H9 (cell line): ENCODE measurements around the gene NYAP2. TPM values are rescaled to one million over a fixed set of nuclear protein-coding genes. Genes with fewer than 3 reads are reported as not detected.
A peak's percentile ranks its signal among the peaks of the same experiment; 100 is the strongest.

Experiments
- DNase-seq: peaks from one replicate; pipeline ENCODE4 v3.0.0-alpha.2; 2017
- H2AFZ ChIP-seq: one replicate; pipeline ENCODE4 v1.6.1; 2013; ENCODE audit warnings: mild to moderate bottlenecking, low read length, control low read depth, moderate library complexity
- H2AK5ac ChIP-seq: 2 replicates; pipeline ENCODE4 v1.6.1; 2013; ENCODE audit warnings: low read length, control low read depth, mixed read lengths; ENCODE audit not compliant: insufficient read length
- H2BK120ac ChIP-seq: one replicate; pipeline ENCODE4 v1.6.1; 2013; ENCODE audit warnings: low read depth, mild to moderate bottlenecking, low read length, control low read depth, inconsistent platforms; ENCODE audit not compliant: poor library complexity, severe bottlenecking
- H2BK12ac ChIP-seq: 2 replicates; pipeline ENCODE4 v1.6.1; 2013; ENCODE audit warnings: low read length, control low read depth, mixed read lengths, low read depth; ENCODE audit not compliant: insufficient read length
- H2BK15ac ChIP-seq: 2 replicates; pipeline ENCODE4 v1.6.1; 2013; ENCODE audit warnings: low read depth, low read length, control low read depth
- H2BK20ac ChIP-seq: one replicate; pipeline ENCODE4 v1.6.1; 2013; ENCODE audit warnings: low read depth, mild to moderate bottlenecking, low read length, control low read depth, inconsistent platforms; ENCODE audit not compliant: poor library complexity, severe bottlenecking
- H2BK5ac ChIP-seq: 2 replicates; pipeline ENCODE4 v1.6.1; 2013; ENCODE audit warnings: low read length, control low read depth, mixed read lengths; ENCODE audit not compliant: insufficient read length
- H3K14ac ChIP-seq: 2 replicates; pipeline ENCODE4 v1.6.1; 2013; ENCODE audit warnings: low read length, control low read depth; ENCODE audit not compliant: insufficient read depth
- H3K18ac ChIP-seq: 2 replicates; pipeline ENCODE4 v1.6.1; 2013; ENCODE audit warnings: low read depth, mild to moderate bottlenecking, mixed read lengths, low read length, control low read depth; ENCODE audit not compliant: insufficient read length
- H3K23ac ChIP-seq: 2 replicates; pipeline ENCODE4 v1.6.1; 2013; ENCODE audit warnings: low read length, control low read depth, mixed read lengths, low read depth; ENCODE audit not compliant: insufficient read length
- H3K23me2 ChIP-seq: 2 replicates; pipeline ENCODE4 v1.6.1; 2013; ENCODE audit warnings: low read depth, mild to moderate bottlenecking, mixed read lengths, low read length, control low read depth; ENCODE audit not compliant: insufficient read length, poor library complexity, severe bottlenecking
- H3K27ac ChIP-seq: 2 replicates; pipeline ENCODE4 v1.5.1; 2013; ENCODE audit warnings: low read length, control low read depth, mixed read lengths, low read depth; ENCODE audit not compliant: insufficient read length
- H3K27me3 ChIP-seq: 2 replicates; pipeline ENCODE4 v1.6.1; 2013; ENCODE audit warnings: low read length, control low read depth, inconsistent platforms; ENCODE audit not compliant: insufficient read depth
- H3K4ac ChIP-seq: 2 replicates; pipeline ENCODE4 v1.6.1; 2013; ENCODE audit warnings: low read depth, mild to moderate bottlenecking, control low read depth, inconsistent platforms, low read length, moderate library complexity
- H3K4me1 ChIP-seq: 2 replicates; pipeline ENCODE4 v1.6.1; 2013; ENCODE audit warnings: low read length, control low read depth, inconsistent platforms; ENCODE audit not compliant: insufficient read depth
- H3K4me2 ChIP-seq: 2 replicates; pipeline ENCODE4 v1.6.1; 2013; ENCODE audit warnings: low read length, control low read depth, mixed read lengths; ENCODE audit not compliant: insufficient read length, insufficient read depth
- H3K56ac ChIP-seq: 2 replicates; pipeline ENCODE4 v1.6.1; 2013; ENCODE audit warnings: low read depth, mild to moderate bottlenecking, mixed read lengths, low read length, control low read depth; ENCODE audit not compliant: insufficient read length
- H3K79me1 ChIP-seq: 2 replicates; pipeline ENCODE4 v1.6.1; 2013; ENCODE audit warnings: low read depth, mild to moderate bottlenecking, moderate library complexity, low read length, control low read depth, inconsistent platforms; ENCODE audit not compliant: insufficient read depth, poor library complexity, severe bottlenecking
- H3K79me2 ChIP-seq: 2 replicates; pipeline ENCODE4 v1.6.1; 2013; ENCODE audit warnings: low read length, control low read depth, inconsistent platforms; ENCODE audit not compliant: insufficient read depth
- H3K9ac ChIP-seq: 2 replicates; pipeline ENCODE4 v1.6.1; 2013; ENCODE audit warnings: low read length, control low read depth, mixed read lengths; ENCODE audit not compliant: insufficient read length; ENCODE audit errors: extremely low read depth
- H3K9me3 ChIP-seq: one replicate; pipeline ENCODE4 v1.6.1; 2013; ENCODE audit warnings: low read depth, low read length, inconsistent platforms; ENCODE audit not compliant: control insufficient read depth
- H3T11ph ChIP-seq: one replicate; pipeline ENCODE4 v1.6.1; 2013; ENCODE audit warnings: mild to moderate bottlenecking, low read length, control low read depth, inconsistent platforms
- H4K20me1 ChIP-seq: one replicate; pipeline ENCODE4 v1.6.1; 2013; ENCODE audit not compliant: control insufficient read depth, insufficient read length, insufficient read depth
- H4K5ac ChIP-seq: 2 replicates; pipeline ENCODE4 v1.6.1; 2013; ENCODE audit warnings: low read depth, mild to moderate bottlenecking, mixed read lengths, low read length, control low read depth; ENCODE audit not compliant: insufficient read length
- H4K8ac ChIP-seq: replicated peaks from 2 replicates; pipeline ENCODE4 v1.6.1; 2013; ENCODE audit warnings: low read length, control low read depth, mixed read lengths, low read depth; ENCODE audit not compliant: insufficient read length
- H4K91ac ChIP-seq: 2 replicates; pipeline ENCODE4 v1.6.1; 2013; ENCODE audit warnings: low read depth, mild to moderate bottlenecking, moderate library complexity, mixed read lengths, low read length, control low read depth; ENCODE audit not compliant: insufficient read length
- H3K27ac Mint-ChIP-seq, 3 experiments: 2 replicates in 2 of 3; 3 replicates in 1 of 3; pipeline ENCODE4 v1.8.0; 2020 to 2021; ENCODE audit warnings: mixed read lengths in 3 of 3, mild to moderate bottlenecking in 1 of 3, moderate library complexity in 1 of 3
- H3K27me3 Mint-ChIP-seq: 2 replicates; pipeline ENCODE4 v1.8.0; 2021; ENCODE audit warnings: low read depth, mild to moderate bottlenecking, moderate library complexity, mixed read lengths
- H3K36me3 Mint-ChIP-seq, 3 experiments: 2 replicates in 2 of 3; 3 replicates in 1 of 3; pipeline ENCODE4 v1.8.0; 2020 to 2021; ENCODE audit warnings: low read depth in 3 of 3, mixed read lengths in 3 of 3; ENCODE audit not compliant: insufficient read depth in 1 of 3
- H3K4me1 Mint-ChIP-seq, 2 experiments: 2 replicates each; pipeline ENCODE4 v1.8.0; 2020; ENCODE audit warnings: mixed read lengths in 2 of 2
- H3K4me3 Mint-ChIP-seq, 2 experiments: 2 replicates in 1 of 2; 3 replicates in 1 of 2; pipeline ENCODE4 v1.8.0; 2020 to 2021; ENCODE audit warnings: mild to moderate bottlenecking in 2 of 2, mixed read lengths in 2 of 2, moderate library complexity in 1 of 2
- H3K9me3 Mint-ChIP-seq, 2 experiments: 2 replicates in 1 of 2; 3 replicates in 1 of 2; pipeline ENCODE4 v1.8.0; 2020; ENCODE audit warnings: mild to moderate bottlenecking in 2 of 2, mixed read lengths in 2 of 2, moderate library complexity in 1 of 2
- CTCF ChIP-seq: fragments of 200-600 bp; sonication (generic); conservative IDR thresholded peaks from 3 replicates; pipeline ENCODE4 v1.8.0; 2021; ENCODE audit warnings: antibody characterized with exemption, mild to moderate bottlenecking
- WGBS: extraction: QIAGEN DNeasy Blood & Tissue Kit; methylation state at CpG from one replicate; pipeline ENCODE4 v1.1.7; 2013; ENCODE audit warnings: missing lambda C conversion rate, low lambda C conversion rate, mixed read lengths; ENCODE audit not compliant: insufficient read length; ENCODE audit errors: extremely low coverage; 5-methylcytosine and 5-hydroxymethylcytosine counted together
- total RNA-seq: library from RNA; stranded (reverse); gene quantifications from 2 replicates; pipeline ENCODE4 v1.2.1, GENCODE V29; 2021

NYAP2 gene
- total RNA-seq, 1 experiment from 2014 or later, result not detected

- TF ChIP-seq CTCF, result peak; percentile 68; the same call in 2 of the 3 replicates
- no peaks in the 10 kb centered on the region for H3K9me3 ChIP-seq
- H3K9me3 Mint-ChIP-seq, result no peaks in the 10 kb centered on the region
- no peak overlapping the region for H3K4me3 Mint-ChIP-seq
- H3K4ac ChIP-seq, result no peak overlapping the region
- H3K56ac ChIP-seq, result no peak overlapping the region
- H3K14ac ChIP-seq, result no peak overlapping the region
- H2BK5ac ChIP-seq, result no peak overlapping the region
- no peaks in the 10 kb centered on the region for H3K79me1 ChIP-seq
- H3K4me1 Mint-ChIP-seq, result peaks cover 20 to 26% of the 10 kb centered on the region in 2 experiments
- no peak overlapping the region for H2AFZ ChIP-seq
- WGBS, result no CpG with 5 or more reads among the region's 4 CpGs
- H3K27ac Mint-ChIP-seq, result no peak overlapping the region
- H4K8ac ChIP-seq, result no peak overlapping the region
- DNase-seq, result no peak
- no peak overlapping the region for H3K4me2 ChIP-seq
- H2AK5ac ChIP-seq, result no peak overlapping the region
- no peaks in the 10 kb centered on the region for H3K27me3 Mint-ChIP-seq
- H2BK120ac ChIP-seq, result no peak overlapping the region
- H2BK20ac ChIP-seq, result no peak overlapping the region
- H3K79me2 ChIP-seq, result no peaks in the 10 kb centered on the region
- H2BK15ac ChIP-seq, result no peak overlapping the region
- no peak overlapping the region for H4K91ac ChIP-seq
- no peaks in the 10 kb centered on the region for H3K27me3 ChIP-seq
- peaks cover 2% of the 10 kb centered on the region; the same call in 1 of the 2 replicates for H3K4me1 ChIP-seq
- no peak overlapping the region for H4K5ac ChIP-seq
- H3K18ac ChIP-seq, result no peak overlapping the region
- H3K27ac ChIP-seq, result no peak overlapping the region
- no peak overlapping the region for H3K23ac ChIP-seq
- no peaks in the 10 kb centered on the region for H3K36me3 Mint-ChIP-seq
- no peak overlapping the region for H3T11ph ChIP-seq
- no peaks in the 10 kb centered on the region for H3K23me2 ChIP-seq
- no peak overlapping the region for H3K9ac ChIP-seq
- no peak overlapping the region for H2BK12ac ChIP-seq
- H4K20me1 ChIP-seq, result no peaks in the 10 kb centered on the region
These were observed 270.8 kb downstream of the NYAP2 start for GRCh38 chr2:225670111-225670974.
